H1 (cell line): ENCODE data around the gene U2SURP. TPM values are rescaled to one million over a fixed set of nuclear protein-coding genes. Genes with fewer than 3 reads are reported as not detected.
A peak's percentile ranks its signal among the peaks of the same experiment; 100 is the strongest.

Experiments
- CTCF ChIA-PET: fragments of 300-600 bp; sonication (Branson Sonifier 250); formaldehyde crosslinking; loops from one replicate; lab custom pipeline; 2021; ENCODE audit not compliant: partially characterized antibody; lab: Charles Lee
- POLR2A ChIA-PET: fragments of 300-600 bp; sonication (Branson Sonifier 250); formaldehyde crosslinking; loops from one replicate; lab custom pipeline; 2021; ENCODE audit warnings: inconsistent platforms; ENCODE audit not compliant: partially characterized antibody; lab: Charles Lee
- DNase-seq, 2 experiments: peaks; one replicate each; pipeline versions ENCODE4 v3.0.0 to v3.0.0-alpha.2; 2010 to 2022; ENCODE audit warnings: low spot score in 2 of 2, low read depth in 1 of 2, mixed read lengths in 1 of 2
- FAIRE-seq: peaks from 2 replicates; lab custom pipeline; 2011; peaks lifted over from hg19 to GRCh38; lab: Jason Lieb, UNC
- H2AFZ ChIP-seq: 2 replicates; pipeline ENCODE4 v1.8.1; 2012; ENCODE audit warnings: low read length, inconsistent platforms
- H2AK5ac ChIP-seq: 2 replicates; pipeline ENCODE4 v1.6.1; 2013; ENCODE audit warnings: low read depth, low read length
- H2BK120ac ChIP-seq: replicated peaks from 2 replicates; pipeline ENCODE3; 2013; ENCODE audit warnings: low read depth, low read length, inconsistent platforms
- H2BK12ac ChIP-seq: 2 replicates; pipeline ENCODE4 v1.6.1; 2013; ENCODE audit warnings: low read depth, low read length
- H2BK15ac ChIP-seq: 2 replicates; pipeline ENCODE4 v1.6.1; 2013; ENCODE audit warnings: low read length
- H2BK20ac ChIP-seq: 2 replicates; pipeline ENCODE4 v1.6.1; 2013; ENCODE audit warnings: low read length
- H2BK5ac ChIP-seq: 2 replicates; pipeline ENCODE4 v1.6.1; 2013; ENCODE audit warnings: low read depth, low read length
- H3K14ac ChIP-seq: 2 replicates; pipeline ENCODE4 v1.6.1; 2013; ENCODE audit warnings: inconsistent platforms; ENCODE audit not compliant: insufficient read length
- H3K18ac ChIP-seq: 2 replicates; pipeline ENCODE4 v1.6.1; 2013; ENCODE audit warnings: low read length; ENCODE audit errors: extremely low read depth
- H3K23ac ChIP-seq: 2 replicates; pipeline ENCODE4 v1.6.1; 2013; ENCODE audit warnings: inconsistent platforms; ENCODE audit not compliant: insufficient read length
- H3K23me2 ChIP-seq: 2 replicates; pipeline ENCODE4 v1.6.1; 2013; ENCODE audit warnings: low read depth, low read length
- H3K27ac ChIP-seq: 2 replicates; pipeline ENCODE4 v1.6.1; 2011; ENCODE audit warnings: low read depth, low read length, inconsistent platforms
- H3K27me3 ChIP-seq, 4 experiments: replicated peaks in 1 of 4; 1 replicate in 1 of 4; 2 replicates in 3 of 4; pipeline versions ENCODE4 v1.6.1 to v1.8.1; 2011 to 2013; ENCODE audit warnings: low read length in 3 of 4, mild to moderate bottlenecking in 3 of 4, inconsistent platforms in 2 of 4, mixed read lengths in 2 of 4, moderate library complexity in 1 of 4; ENCODE audit not compliant: control insufficient read depth in 3 of 4, insufficient read depth in 3 of 4; ENCODE audit errors: extremely low read depth in 1 of 4
- H3K36me3 ChIP-seq, 4 experiments: 2 replicates each; pipeline versions ENCODE4 v1.6.1 to v1.8.1; 2011 to 2013; ENCODE audit warnings: mild to moderate bottlenecking in 4 of 4, low read length in 3 of 4, moderate library complexity in 2 of 4, control low read depth in 1 of 4, inconsistent platforms in 1 of 4; ENCODE audit not compliant: insufficient read depth in 4 of 4, control insufficient read depth in 2 of 4
- H3K4ac ChIP-seq: replicated peaks from 2 replicates; pipeline ENCODE3; 2013; ENCODE audit warnings: low read length, low read depth, mixed read lengths, inconsistent platforms; ENCODE audit not compliant: insufficient read length
- H3K4me1 ChIP-seq, 4 experiments: replicated peaks in 1 of 4; 1 replicate in 1 of 4; 2 replicates in 3 of 4; pipeline versions ENCODE4 v1.6.1 to v1.8.1; 2011 to 2013; ENCODE audit warnings: low read length in 3 of 4, inconsistent platforms in 2 of 4, mixed read lengths in 1 of 4; ENCODE audit not compliant: insufficient read depth in 4 of 4, control insufficient read depth in 3 of 4
- H3K4me2 ChIP-seq, 2 experiments: 2 replicates each; pipeline versions ENCODE4 v1.6.1 to v1.8.1; 2011 to 2013; ENCODE audit warnings: low read depth in 2 of 2, low read length in 2 of 2, control low read depth in 1 of 2, inconsistent platforms in 1 of 2, mild to moderate bottlenecking in 1 of 2; ENCODE audit not compliant: insufficient read depth in 1 of 2
- H3K4me3 ChIP-seq, 4 experiments: fragments of 200-600, 300-600 bp in 1 of 4; sonication (generic), shearing (Covaris generic), sonication (Bioruptor Twin) in 1 of 4; 2 replicates each; pipeline versions ENCODE4 v1.5.1 to v1.8.1; 2011 to 2016; ENCODE audit warnings: low read length in 4 of 4, low read depth in 3 of 4, control low read depth in 2 of 4, inconsistent platforms in 2 of 4, mild to moderate bottlenecking in 2 of 4, mixed read lengths in 1 of 4, moderate library complexity in 1 of 4; ENCODE audit not compliant: insufficient read depth in 2 of 4; ENCODE audit errors: extremely low read depth in 1 of 4
- H3K56ac ChIP-seq: replicated peaks from 2 replicates; pipeline ENCODE3; 2013; ENCODE audit warnings: low read depth, mild to moderate bottlenecking, mixed read lengths, low read length, inconsistent platforms; ENCODE audit not compliant: insufficient read length
- H3K79me1 ChIP-seq: 2 replicates; pipeline ENCODE4 v1.6.1; 2013; ENCODE audit warnings: low read depth, low read length, control low read depth
- H3K79me2 ChIP-seq, 2 experiments: 2 replicates each; pipeline versions ENCODE4 v1.6.1 to v1.8.1; 2012 to 2013; ENCODE audit warnings: low read length in 2 of 2, mild to moderate bottlenecking in 2 of 2, inconsistent platforms in 1 of 2; ENCODE audit not compliant: insufficient read depth in 2 of 2, control insufficient read depth in 1 of 2
- H3K9ac ChIP-seq, 4 experiments: replicated peaks in 1 of 4; 1 replicate in 1 of 4; 2 replicates in 3 of 4; pipeline versions ENCODE4 v1.6.1 to v1.8.1; 2011 to 2013; ENCODE audit warnings: low read depth in 3 of 4, low read length in 3 of 4, control low read depth in 2 of 4, mild to moderate bottlenecking in 2 of 4, moderate library complexity in 2 of 4, inconsistent platforms in 1 of 4; ENCODE audit errors: extremely low read depth in 1 of 4
- H3K9me3 ChIP-seq, 2 experiments: 2 replicates each; pipeline versions ENCODE4 v1.6.1 to v1.8.1; 2012 to 2013; ENCODE audit warnings: mild to moderate bottlenecking in 2 of 2, moderate library complexity in 2 of 2, control low read depth in 1 of 2, inconsistent platforms in 1 of 2, low read depth in 1 of 2, low read length in 1 of 2, mixed read lengths in 1 of 2; ENCODE audit not compliant: insufficient read depth in 2 of 2
- H4K20me1 ChIP-seq, 2 experiments: replicated peaks in 1 of 2; 2 replicates each; pipeline versions ENCODE3 to v1.8.1; 2011 to 2013; ENCODE audit warnings: inconsistent platforms in 2 of 2, low read length in 2 of 2, mild to moderate bottlenecking in 1 of 2; ENCODE audit not compliant: insufficient read depth in 2 of 2, control insufficient read depth in 1 of 2
- H4K5ac ChIP-seq: 2 replicates; pipeline ENCODE4 v1.6.1; 2013; ENCODE audit warnings: low read length, low read depth, mixed read lengths, inconsistent platforms; ENCODE audit not compliant: insufficient read length
- H4K8ac ChIP-seq: 2 replicates; pipeline ENCODE4 v1.8.0; 2013; ENCODE audit warnings: mild to moderate bottlenecking, moderate library complexity, low read length, inconsistent platforms; ENCODE audit not compliant: insufficient read depth; ENCODE audit errors: extremely low read depth
- H4K91ac ChIP-seq: replicated peaks from 2 replicates; pipeline ENCODE3; 2013; ENCODE audit warnings: low read length, mixed read lengths, inconsistent platforms; ENCODE audit not compliant: insufficient read length
- CBX8 ChIP-seq: fragments of 300-800, 300-1000 bp; sonication (generic); IDR thresholded peaks from 2 replicates; pipeline ENCODE4 v1.7.1; 2016; ENCODE audit warnings: low read depth, low read length, borderline replicate concordance
- RFX5 ChIP-seq: IDR thresholded peaks from 2 replicates; pipeline ENCODE4 v1.6.1; 2011; ENCODE audit warnings: low read depth, low read length, improper control_type of control experiment, borderline replicate concordance
- RXRA ChIP-seq: IDR thresholded peaks from 2 replicates; pipeline ENCODE4 v1.6.1; 2011; ENCODE audit warnings: low read depth, mild to moderate bottlenecking, low read length, moderate library complexity; ENCODE audit not compliant: insufficient read depth
- WGBS, 2 experiments: shearing (Covaris generic) in 1 of 2; methylation state at CpG; one replicate each; pipeline versions ENCODE4 v1.1.6 to v1.1.7; 2013 to 2015; ENCODE audit warnings: low lambda C conversion rate in 2 of 2, mixed read lengths in 2 of 2, inconsistent platforms in 1 of 2, low coverage in 1 of 2, missing lambda C conversion rate in 1 of 2; ENCODE audit not compliant: insufficient replicate concordance in 2 of 2, insufficient coverage in 1 of 2, insufficient read length in 1 of 2; ENCODE audit errors: extremely low coverage in 1 of 2, missing lambda C conversion rate in 1 of 2; 5-methylcytosine and 5-hydroxymethylcytosine counted together
- polyA plus RNA-seq, 7 experiments: library from polyadenylated mRNA; depleted of rRNA in 3 of 7; stranded (reverse) in 5 of 7; unstranded in 2 of 7; fragments of >200 nt in 5 of 7; fragments of 200-250 nt in 2 of 7; gene quantifications; 1 replicate in 5 of 7; 2 replicates in 1 of 7; 4 replicates in 1 of 7; pipeline versions ENCODE4 v1.2.1 to v1.2.3, GENCODE V29; 2011 to 2013; ENCODE audit warnings: missing spikeins in 2 of 7, mixed read lengths in 2 of 7
- total RNA-seq: library from RNA; stranded (reverse); fragmentation: NEBNext Ultra II Directional; extraction: Animal tissue kit (Norgen Biotek cat#: 25700); gene quantifications from 2 replicates; pipeline ENCODE4 v1.2.1, GENCODE V29; 2021

The U2SURP gene
- total and polyA plus RNA-seq, 2 of the 8 experiments (the other 6 are each of a cell fraction or from before 2014, with no cell fraction given) = 22.2 to 167 TPM

- H2BK12ac ChIP-seq = no peak overlapping the region
- 0 out of 2 replicates have a peak overlapping the region, but pooled peaks have one; percentile 24 for H2AFZ ChIP-seq
- H3K18ac ChIP-seq = no peak overlapping the region
- no peak overlapping the region for H2BK15ac ChIP-seq
- no peak overlapping the region for H2BK120ac ChIP-seq
- no peaks in the 10 kb centered on the region for H3K79me2 ChIP-seq
- no peak overlapping the region for H3K4me3 ChIP-seq
- no peaks in the 10 kb centered on the region for H3K79me1 ChIP-seq
- DNase-seq = no peak
- H3K23ac ChIP-seq = no peak overlapping the region
- no peak overlapping the region for H3K9ac ChIP-seq
- H4K20me1 ChIP-seq = no peaks in the 10 kb centered on the region
- no peak overlapping the region for H3K56ac ChIP-seq
- no peak for FAIRE-seq
- H2BK20ac ChIP-seq = no peak overlapping the region
- TF ChIP-seq RXRA (no peak), CBX8 (no peak), RFX5 (no peak)
- ChIA-PET CTCF (no interaction called here), POLR2A (no interaction called here)
- no peak overlapping the region for H4K91ac ChIP-seq
- H3K4ac ChIP-seq = no peak overlapping the region
- H3K14ac ChIP-seq = no peak overlapping the region
- H3K27ac ChIP-seq = no peak overlapping the region
- H3K4me2 ChIP-seq = no peak overlapping the region
- H4K5ac ChIP-seq = no peak overlapping the region
- 83% methylated on average over 5 of the region's 5 CpGs; no CpG with 5 or more reads in 1 of the 2 experiments for WGBS, 2 experiments
- no peaks in the 10 kb centered on the region; a peak in 1 of 7 replicates for H3K4me1 ChIP-seq
- peaks cover 0 to 13% of the 10 kb centered on the region in 2 experiments; a peak in 2 of 4 replicates for H3K9me3 ChIP-seq
- H3K36me3 ChIP-seq = no peaks in the 10 kb centered on the region; a peak in 1 of 8 replicates
- H3K27me3 ChIP-seq = no peaks in the 10 kb centered on the region
- H3K23me2 ChIP-seq = no peaks in the 10 kb centered on the region
- no peak overlapping the region for H2AK5ac ChIP-seq
- no peak overlapping the region for H4K8ac ChIP-seq
- H2BK5ac ChIP-seq = no peak overlapping the region
Observed at GRCh38 chr3:143080196-143080595, 78.8 kb downstream of the U2SURP start.
